ENCODE data around the gene HTT. TPM values are rescaled to one million over a fixed set of nuclear protein-coding genes. Genes with fewer than 3 reads are reported as not detected.

The HTT gene
- total RNA-seq, 1 experiment from 2014 or later: 44.4 TPM

- CTCF ChIA-PET: no interaction called here
- DNase-seq: no peak
- no peaks in the 10 kb centered on the region for H3K36me3 Mint-ChIP-seq (ENCODE audit: insufficient read depth, unreplicated experiment)
- BruUV-seq (replicated peaks): no TSS peak
- no peak for TF ChIP-seq CTCF (IDR thresholded peaks at IDR 0.05; ENCODE audit: unreplicated experiment)
- H3K27ac Mint-ChIP-seq (ENCODE audit: unreplicated experiment): no peak overlapping the region
- intact Hi-C loops (cut with micrococcal nuclease; ENCODE audit: unreplicated experiment): no loop called here
- H3K27me3 Mint-ChIP-seq (ENCODE audit: unreplicated experiment): no peaks in the 10 kb centered on the region
- no peaks in the 10 kb centered on the region for H3K4me1 Mint-ChIP-seq (ENCODE audit: low read depth, unreplicated experiment)
- no peaks in the 10 kb centered on the region for H3K9me3 Mint-ChIP-seq (ENCODE audit: low read depth, unreplicated experiment)
- no peak overlapping the region for H3K4me3 Mint-ChIP-seq (ENCODE audit: low read depth, unreplicated experiment)
These were observed 195.6 kb downstream of the HTT start for GRCh38 chr4:3269991-3270611.

- H3K9me3 Mint-ChIP-seq (ENCODE audit: low read depth, unreplicated experiment): no peaks in the 10 kb centered on the region
- DNase-seq: no peak
- TF ChIP-seq CTCF (IDR thresholded peaks at IDR 0.05; ENCODE audit: unreplicated experiment): no peak
- H3K4me3 Mint-ChIP-seq (ENCODE audit: low read depth, unreplicated experiment): no peak overlapping the region
- H3K27me3 Mint-ChIP-seq (ENCODE audit: unreplicated experiment): no peaks in the 10 kb centered on the region
- CTCF ChIA-PET: interaction anchor here (0.5 kb wide), 1 partner anchor 16 kb away, joined by 3 read pairs; no protein-coding TSS in a partner anchor
- BruUV-seq (replicated peaks): no TSS peak
- intact Hi-C loops (cut with micrococcal nuclease; ENCODE audit: unreplicated experiment): no loop called here
- H3K27ac Mint-ChIP-seq (ENCODE audit: unreplicated experiment): no peak overlapping the region
- no peaks in the 10 kb centered on the region for H3K36me3 Mint-ChIP-seq (ENCODE audit: insufficient read depth, unreplicated experiment)
- no peaks in the 10 kb centered on the region for H3K4me1 Mint-ChIP-seq (ENCODE audit: low read depth, unreplicated experiment)
These were observed 196.7 kb downstream of the HTT start for GRCh38 chr4:3271131-3271530.

GRCh38 chr4:3276986-3277385, 202.5 kb downstream of the HTT start:
- DNase-seq: no peak
- no TSS peak for BruUV-seq (replicated peaks)
- Mint-ChIP-seq H3K9me3 (ENCODE audit: low read depth, unreplicated experiment) (no peaks in the 10 kb centered on the region), H3K4me3 (ENCODE audit: low read depth, unreplicated experiment) (no peak overlapping the region), H3K36me3 (ENCODE audit: insufficient read depth, unreplicated experiment) (no peaks in the 10 kb centered on the region), H3K27ac (ENCODE audit: unreplicated experiment) (no peak overlapping the region), H3K27me3 (ENCODE audit: unreplicated experiment) (no peaks in the 10 kb centered on the region), H3K4me1 (ENCODE audit: low read depth, unreplicated experiment) (no peaks in the 10 kb centered on the region)
- intact Hi-C loops (cut with micrococcal nuclease; ENCODE audit: unreplicated experiment): no loop called here
- TF ChIP-seq CTCF (IDR thresholded peaks at IDR 0.05; ENCODE audit: unreplicated experiment): no peak
- CTCF ChIA-PET: no interaction called here

- no peak for DNase-seq
- H3K4me1 Mint-ChIP-seq (ENCODE audit: low read depth, unreplicated experiment): no peaks in the 10 kb centered on the region
- no peaks in the 10 kb centered on the region for H3K36me3 Mint-ChIP-seq (ENCODE audit: insufficient read depth, unreplicated experiment)
- BruUV-seq (replicated peaks): no TSS peak
- no peak for TF ChIP-seq CTCF (IDR thresholded peaks at IDR 0.05; ENCODE audit: unreplicated experiment)
- H3K27ac Mint-ChIP-seq (ENCODE audit: unreplicated experiment): no peak overlapping the region
- CTCF ChIA-PET: no interaction called here
- no peak overlapping the region for H3K4me3 Mint-ChIP-seq (ENCODE audit: low read depth, unreplicated experiment)
- intact Hi-C loops (cut with micrococcal nuclease; ENCODE audit: unreplicated experiment): no loop called here
- H3K27me3 Mint-ChIP-seq (ENCODE audit: unreplicated experiment): peaks cover 11% of the 10 kb centered on the region
- H3K9me3 Mint-ChIP-seq (ENCODE audit: low read depth, unreplicated experiment): no peaks in the 10 kb centered on the region
These were observed 206.0 kb downstream of the HTT start for GRCh38 chr4:3280466-3280865.

Data from Calu3 (cell line).